Measurements from ENCODE around the gene GZMH.
"Not testable (repeated sequence)": the region's sequence is repeated elsewhere in the genome, so short reads cannot be mapped to it uniquely, and the experiment has no call there.

Gene GZMH

GRCh38 chr14:24595073-24595808, 14.2 kb downstream of the GZMH start:
- DNase-seq, result no peak

DNA sequence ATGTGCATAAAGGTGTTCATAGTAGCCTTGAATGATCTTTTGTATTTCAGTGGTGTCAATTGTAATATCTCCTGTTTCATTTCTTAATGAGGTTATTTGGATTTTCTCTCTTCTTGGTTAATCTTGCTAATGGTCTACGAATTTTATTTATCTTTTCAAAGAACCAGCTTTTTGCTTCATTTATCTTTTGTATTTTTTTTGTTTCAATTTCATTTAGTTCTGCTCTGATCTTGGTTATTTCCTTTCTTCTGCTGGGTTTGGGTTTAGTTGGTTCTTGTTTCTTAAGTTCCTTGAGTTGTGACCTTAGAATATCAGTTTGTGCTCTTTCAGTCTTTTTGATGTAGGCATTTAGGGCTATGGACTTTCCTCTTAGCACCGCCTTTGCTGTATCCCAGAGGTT, 18.5 kb downstream of the GZMH start:
- not testable (repeated sequence) for DNase-seq

DNA sequence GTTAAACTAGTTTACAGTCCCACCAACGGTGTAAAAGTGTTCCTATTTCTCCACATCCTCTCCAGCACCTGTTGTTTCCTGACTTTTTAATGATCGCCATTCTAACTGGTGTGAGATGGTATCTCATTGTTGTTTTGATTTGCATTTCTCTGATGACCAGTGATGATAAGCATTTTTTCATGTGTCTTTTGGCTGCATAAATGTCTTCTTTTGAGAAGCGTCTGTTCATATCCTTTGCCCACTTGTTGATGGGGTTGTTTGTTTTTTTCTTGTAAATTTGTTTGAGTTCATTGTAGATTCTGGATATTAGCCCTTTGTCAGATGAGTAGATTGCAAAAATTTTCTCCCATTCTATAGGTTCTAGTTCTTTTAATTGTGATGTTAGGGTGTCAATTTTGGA, 25.1 kb downstream of the GZMH start:
- not testable (repeated sequence) for DNase-seq

DNA sequence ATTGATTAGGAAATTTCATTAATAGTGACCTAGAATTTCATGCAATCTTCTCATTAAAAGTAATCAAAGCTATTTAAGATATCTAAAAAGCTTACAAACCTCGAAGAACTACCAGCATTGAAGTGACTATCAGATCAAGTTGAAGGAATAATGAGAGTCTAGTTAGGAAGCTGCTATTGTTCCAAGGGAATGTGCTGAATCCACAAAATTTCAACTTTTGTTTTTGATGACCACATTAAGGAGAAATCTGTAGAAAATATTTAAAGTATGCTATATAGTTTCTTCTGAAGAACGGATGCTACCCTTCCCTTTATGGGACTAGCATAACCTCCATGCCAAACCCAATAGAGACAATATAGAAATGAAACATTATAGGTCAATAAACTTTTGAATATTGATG, 30.9 kb downstream of the GZMH start:
- no peak for DNase-seq

GRCh38 chr14:24576771-24577170, 32.7 kb downstream of the GZMH start:
- DNase-seq, result no peak

DNA sequence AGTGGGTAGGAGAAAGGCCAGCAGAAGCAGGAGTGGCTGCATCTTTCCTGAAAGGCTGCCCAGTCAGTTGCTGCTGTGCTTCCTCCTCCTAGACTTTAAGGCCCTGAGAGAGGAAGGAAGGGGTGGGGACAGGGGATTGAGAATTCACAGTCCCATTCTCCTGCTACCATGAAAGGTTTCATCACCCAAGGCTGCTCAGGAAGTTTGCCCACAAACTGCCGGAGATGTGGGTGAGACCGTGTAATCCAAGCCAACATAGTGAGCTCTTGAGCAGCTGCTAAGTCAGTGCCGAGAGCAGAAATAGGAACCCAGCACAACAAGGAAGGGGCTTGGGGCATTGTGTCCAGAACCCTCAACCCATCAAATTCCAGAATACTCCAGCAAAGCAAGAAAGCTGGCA, 33.3 kb downstream of the GZMH start, which contains the start of gene CTSG:
TSS of gene CTSG (minus strand) at position 69 of the 400 bp plus-strand sequence. CDS start at position 42, 27 bp downstream.
- no peak for DNase-seq

DNA sequence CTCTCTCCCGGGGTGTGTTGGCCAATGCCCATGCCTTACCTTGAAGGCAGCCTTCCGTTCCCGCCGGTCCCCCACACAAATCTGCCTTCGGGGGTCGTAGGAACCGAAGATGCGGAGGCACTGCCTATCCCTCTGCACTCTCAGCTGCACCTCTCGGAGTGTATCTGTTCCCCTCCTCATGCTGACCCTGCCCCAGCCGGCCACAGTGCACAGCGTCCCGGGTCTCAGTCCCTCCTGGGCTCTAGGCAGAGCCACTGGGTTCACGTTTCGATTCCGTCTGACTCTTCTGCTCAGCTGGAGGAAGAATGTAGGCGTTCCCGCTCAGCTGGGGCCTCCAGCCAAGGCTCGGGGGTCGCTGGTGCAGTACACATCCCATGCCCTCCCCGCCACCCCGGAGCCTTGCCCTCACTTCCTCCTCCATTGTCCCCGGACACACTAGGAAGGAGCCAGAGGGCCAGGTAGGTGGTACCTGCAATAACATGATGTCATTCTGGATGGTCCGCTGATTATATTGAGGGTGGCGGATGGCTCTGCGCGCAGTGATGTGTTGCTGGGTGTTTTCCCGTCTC, 35.2 kb downstream of the GZMH start:
- no peak for DNase-seq

GRCh38 chr14:24566318-24566717, 43.2 kb downstream of the GZMH start:
- no peak for DNase-seq

GRCh38 chr14:24565766-24566165, 43.7 kb downstream of the GZMH start:
- DNase-seq, result no peak

GRCh38 chr14:24563505-24563904, 46.0 kb downstream of the GZMH start:
- DNase-seq, result no peak

- DNase-seq, result no peak
Measured at GRCh38 chr14:24556756-24557155, 52.7 kb downstream of the GZMH start.
